GM21390 (cell line): Measurements from ENCODE around the gene FBN3.
"Not testable (repeated sequence)": the region's sequence is repeated elsewhere in the genome, so short reads cannot be mapped to it uniquely, and the experiment has no call there.

Experiments used
- ATAC-seq: cut with Tn5 transposase; IDR thresholded peaks from one replicate; pipeline ENCODE4 v1.9.1; 2021; ENCODE audit not compliant: unreplicated experiment

FBN3 gene

DNA sequence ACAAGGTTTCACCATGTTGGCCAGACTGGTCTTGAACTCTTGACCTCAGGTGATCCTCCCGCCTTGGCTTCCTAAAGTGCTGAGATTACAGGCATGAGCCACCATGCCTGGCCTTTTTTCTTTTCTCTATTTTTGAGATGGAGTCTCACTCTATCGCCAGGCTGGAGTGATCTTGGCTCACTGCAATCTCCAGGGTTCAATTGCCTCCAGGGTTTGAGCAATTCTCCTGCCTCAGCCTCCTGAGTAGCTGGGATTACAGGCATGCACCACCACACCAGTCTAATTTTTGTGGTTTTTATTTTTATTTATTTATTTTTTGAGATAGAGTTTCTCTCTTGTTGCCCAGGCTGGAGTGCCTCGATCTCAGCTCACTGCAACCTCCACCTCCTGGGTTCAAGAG, 125.1 kb downstream of the FBN3 start:
- not testable (repeated sequence) for ATAC-seq

DNA sequence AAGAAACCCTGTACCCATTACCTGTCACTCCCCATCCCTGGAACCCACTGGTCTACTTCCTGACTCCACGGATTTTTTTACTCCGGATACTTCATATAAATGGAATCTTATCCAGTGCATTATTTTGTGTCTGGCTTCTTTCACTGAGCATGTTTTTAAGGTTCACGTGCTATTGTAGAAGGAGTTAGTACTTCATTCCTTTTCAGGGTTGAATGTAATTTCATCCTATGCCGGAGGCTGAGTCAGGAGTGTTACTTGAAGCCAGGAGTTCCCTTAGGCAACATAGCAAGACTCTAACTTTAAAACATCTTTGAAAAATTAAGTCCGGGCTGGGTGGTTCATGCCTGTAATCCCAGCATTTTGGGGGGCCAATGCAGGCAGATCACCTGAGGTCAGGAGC, 126.0 kb downstream of the FBN3 start:
- no peak for ATAC-seq

DNA sequence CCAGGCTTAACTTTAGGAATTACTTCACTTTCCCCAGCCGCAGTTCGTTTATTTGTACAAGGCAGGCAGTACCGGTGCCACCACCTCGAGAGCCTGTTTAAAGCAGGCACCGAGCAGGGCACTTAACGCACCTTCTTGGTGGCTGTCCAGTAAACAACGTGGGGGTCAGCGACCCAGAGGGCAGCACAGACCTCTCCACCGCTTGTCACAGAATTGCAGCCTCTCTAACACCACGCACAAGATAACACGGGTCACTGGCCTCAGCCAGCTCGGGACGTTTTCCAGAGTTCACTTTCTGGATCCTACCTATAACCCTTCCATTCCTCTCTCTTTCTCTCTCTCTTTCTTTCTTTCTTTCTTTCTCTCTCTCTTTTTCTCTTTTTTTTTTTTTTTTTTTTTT, 127.1 kb downstream of the FBN3 start:
- no peak for ATAC-seq

DNA sequence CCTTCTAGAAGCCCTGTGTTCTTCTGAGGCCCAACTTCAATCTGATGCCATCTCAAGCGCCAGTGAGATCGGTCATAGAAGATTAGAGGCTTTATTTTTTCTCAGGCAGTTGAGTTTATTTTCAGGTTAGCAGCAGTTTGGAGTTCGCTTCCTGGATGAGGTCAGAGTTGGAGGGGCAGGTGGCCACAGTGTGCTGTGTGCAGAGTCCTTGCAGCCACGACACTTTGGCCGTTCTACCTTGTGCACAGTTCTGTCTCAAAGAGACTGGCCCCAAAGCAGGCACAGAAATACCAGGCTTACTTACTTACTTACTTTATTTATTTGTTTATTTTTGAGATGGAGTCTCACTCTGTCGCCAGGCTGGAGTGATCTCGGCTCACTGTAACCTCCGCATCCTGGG, 128.0 kb downstream of the FBN3 start:
- no peak for ATAC-seq

DNA sequence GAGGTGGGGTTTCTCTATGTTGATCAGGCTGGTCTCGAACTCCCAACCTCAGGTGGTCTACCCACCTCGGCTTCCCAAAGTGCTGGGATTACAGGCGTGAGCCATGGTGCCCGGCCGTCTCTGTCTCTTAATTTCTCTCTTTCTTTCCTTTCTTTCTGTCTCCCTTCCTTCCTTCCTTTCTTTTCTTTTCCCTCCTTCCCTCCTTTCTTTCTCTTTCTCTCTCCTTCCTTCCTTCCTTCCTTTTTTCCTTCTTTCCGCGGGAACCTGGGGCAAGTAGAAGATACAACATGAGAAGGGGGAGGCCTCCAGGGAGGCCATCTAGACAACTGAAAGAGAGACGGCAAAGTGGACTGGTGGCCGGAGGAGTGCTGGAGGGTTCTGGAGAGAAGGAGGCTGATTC, 128.7 kb downstream of the FBN3 start:
- ATAC-seq = no peak

DNA sequence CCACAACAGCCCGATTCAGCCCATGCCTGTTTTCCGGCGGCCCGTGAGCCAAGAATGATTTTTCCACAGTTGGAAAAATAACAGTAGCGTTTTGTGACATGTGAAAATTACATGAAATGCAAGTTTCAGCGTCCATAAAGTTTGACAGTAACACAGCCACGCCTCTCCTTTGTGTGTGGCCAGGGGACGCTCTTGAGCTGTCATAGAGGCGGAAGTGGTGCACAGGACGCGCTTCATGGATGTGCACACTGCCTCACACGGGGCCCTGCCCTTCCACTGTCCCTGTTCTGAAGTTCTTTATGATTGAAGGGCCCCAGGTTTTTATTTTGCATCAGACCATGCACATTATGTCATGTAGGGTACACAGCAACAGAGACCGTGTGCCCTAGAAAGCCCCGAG, 131.6 kb downstream of the FBN3 start:
- ATAC-seq = no peak
